ENCODE results near the gene LAD1.

LAD1 gene

GRCh38 chr1:201360486-201360885 lies 38.6 kb downstream of the LAD1 start:
- TF ChIP-seq ZFX (IDR thresholded peaks at IDR 0.05; ENCODE audit: borderline replicate concordance) (no peak), CTCF (IDR thresholded peaks at IDR 0.05) (no peak)
- no peak overlapping the region for H3K27ac ChIP-seq

GRCh38 chr1:201359873-201360210 lies 39.3 kb downstream of the LAD1 start:
- TF ChIP-seq CTCF (IDR thresholded peaks at IDR 0.05) (no peak), ZFX (IDR thresholded peaks at IDR 0.05; ENCODE audit: borderline replicate concordance) (no peak)
- H3K27ac ChIP-seq: no peak overlapping the region

- no peak overlapping the region for H3K27ac ChIP-seq
- TF ChIP-seq ZFX (IDR thresholded peaks at IDR 0.05; ENCODE audit: borderline replicate concordance) (no peak), CTCF (IDR thresholded peaks at IDR 0.05) (no peak)
Measured at GRCh38 chr1:201359031-201359872, 39.9 kb downstream of the LAD1 start.

- H3K27ac ChIP-seq: no peak overlapping the region
- no peak for TF ChIP-seq CTCF (IDR thresholded peaks at IDR 0.05)
Measured at GRCh38 chr1:201358596-201358995, 40.5 kb downstream of the LAD1 start.

- no peak for TF ChIP-seq CTCF (IDR thresholded peaks at IDR 0.05)
- TF ChIP-seq ZFX (IDR thresholded peaks at IDR 0.05; ENCODE audit: borderline replicate concordance): no peak
- H3K27ac ChIP-seq: no peak overlapping the region
Measured at GRCh38 chr1:201357636-201358348, 41.3 kb downstream of the LAD1 start.

GRCh38 chr1:201357211-201357610 lies 41.9 kb downstream of the LAD1 start:
- H3K27ac ChIP-seq: no peak overlapping the region
- TF ChIP-seq CTCF (IDR thresholded peaks at IDR 0.05) (no peak), ZFX (IDR thresholded peaks at IDR 0.05; ENCODE audit: borderline replicate concordance) (no peak)

- no peak overlapping the region for H3K27ac ChIP-seq
- TF ChIP-seq CTCF (IDR thresholded peaks at IDR 0.05): no peak
- TF ChIP-seq ZFX (IDR thresholded peaks at IDR 0.05; ENCODE audit: borderline replicate concordance): no peak
Measured at GRCh38 chr1:201356701-201357100, 42.4 kb downstream of the LAD1 start.

All from 22Rv1 (cell line).